ENCODE results near the gene GSG1L.

Gene GSG1L

GRCh38 chr16:28062261-28062846, 1.2 kb downstream of the GSG1L start:
- DNase-seq = no peak

GRCh38 chr16:28061352-28062101, 2.0 kb downstream of the GSG1L start:
- no peak for DNase-seq

GRCh38 chr16:28059841-28060575, 3.5 kb downstream of the GSG1L start:
- DNase-seq = no peak

- DNase-seq = no peak
Measured at GRCh38 chr16:28058839-28059589, 4.5 kb downstream of the GSG1L start.

GRCh38 chr16:28057949-28058348, 5.6 kb downstream of the GSG1L start:
- no peak for DNase-seq

GRCh38 chr16:28053461-28053860, 10.1 kb downstream of the GSG1L start:
- no peak for DNase-seq

- DNase-seq = no peak
Measured at GRCh38 chr16:28052274-28053128, 11.0 kb downstream of the GSG1L start.

GRCh38 chr16:28051486-28051885, 12.0 kb downstream of the GSG1L start:
- DNase-seq = no peak

- no peak for DNase-seq
Measured at GRCh38 chr16:28042811-28043210, 20.7 kb downstream of the GSG1L start.

GRCh38 chr16:28041615-28042014, 21.9 kb downstream of the GSG1L start:
- DNase-seq = no peak

- no peak for DNase-seq
Measured at GRCh38 chr16:28040039-28040438, 23.5 kb downstream of the GSG1L start.

GRCh38 chr16:28039493-28039892, 24.0 kb downstream of the GSG1L start:
- no peak for DNase-seq

- no peak for DNase-seq
Measured at GRCh38 chr16:28038409-28038808, 25.1 kb downstream of the GSG1L start.

- no peak for DNase-seq
Measured at GRCh38 chr16:28035866-28036393, 27.6 kb downstream of the GSG1L start.

GRCh38 chr16:28033870-28034269, 29.6 kb downstream of the GSG1L start:
- no peak for DNase-seq

- DNase-seq = no peak
Measured at GRCh38 chr16:28029387-28030002, 34.0 kb downstream of the GSG1L start.

GRCh38 chr16:28027055-28027454, 36.5 kb downstream of the GSG1L start:
- no peak for DNase-seq

- DNase-seq = no peak
Measured at GRCh38 chr16:28025631-28026030, 37.9 kb downstream of the GSG1L start.

- DNase-seq = no peak
Measured at GRCh38 chr16:28019218-28019617, 44.3 kb downstream of the GSG1L start.

GRCh38 chr16:28014851-28015250, 48.7 kb downstream of the GSG1L start:
- DNase-seq = no peak

- no peak for DNase-seq
Measured at GRCh38 chr16:28013878-28014277, 49.6 kb downstream of the GSG1L start.

GRCh38 chr16:28013392-28013791, 50.1 kb downstream of the GSG1L start:
- DNase-seq = no peak

All from DMS79 (cell line).